ENCODE results near the gene ZNF436.
"Not testable (repeated sequence)": the region's sequence is repeated elsewhere in the genome, so short reads cannot be mapped to it uniquely, and the experiment has no call there.

The ZNF436 gene

GRCh38 chr1:23394181-23394580 is 24.5 kb upstream of the ZNF436 start:
- Histone ChIP-seq H3K27ac (peak overlapping the region in 20 of 21 experiments; percentile 16 to 84 (median 75)), H3K4me3 (no peak overlapping the region)

DNA sequence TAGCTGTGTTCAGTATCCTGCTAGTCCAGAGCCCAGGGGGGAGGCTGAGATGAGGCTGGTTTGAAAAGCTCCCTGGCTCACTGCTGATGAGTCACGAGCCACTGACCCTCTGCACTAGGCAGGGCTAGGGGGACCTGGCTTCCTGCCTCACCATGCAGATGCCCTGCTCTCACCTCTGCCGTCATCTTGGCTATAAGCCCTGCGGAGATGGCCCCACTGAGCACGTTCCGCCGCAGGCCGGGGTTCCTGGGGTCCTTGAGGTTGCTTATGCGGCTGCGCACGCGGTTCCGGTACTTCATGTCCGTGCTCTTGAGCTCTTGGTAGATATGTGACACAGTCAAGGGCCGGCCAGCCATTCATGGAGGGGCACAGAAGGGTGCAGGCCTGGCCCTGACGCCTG is 24.1 kb upstream of the ZNF436 start:
- Histone ChIP-seq H3K4me3 (no peak overlapping the region), H3K27ac (peak overlapping the region in 20 of 21 experiments; percentile 16 to 84 (median 75))

DNA sequence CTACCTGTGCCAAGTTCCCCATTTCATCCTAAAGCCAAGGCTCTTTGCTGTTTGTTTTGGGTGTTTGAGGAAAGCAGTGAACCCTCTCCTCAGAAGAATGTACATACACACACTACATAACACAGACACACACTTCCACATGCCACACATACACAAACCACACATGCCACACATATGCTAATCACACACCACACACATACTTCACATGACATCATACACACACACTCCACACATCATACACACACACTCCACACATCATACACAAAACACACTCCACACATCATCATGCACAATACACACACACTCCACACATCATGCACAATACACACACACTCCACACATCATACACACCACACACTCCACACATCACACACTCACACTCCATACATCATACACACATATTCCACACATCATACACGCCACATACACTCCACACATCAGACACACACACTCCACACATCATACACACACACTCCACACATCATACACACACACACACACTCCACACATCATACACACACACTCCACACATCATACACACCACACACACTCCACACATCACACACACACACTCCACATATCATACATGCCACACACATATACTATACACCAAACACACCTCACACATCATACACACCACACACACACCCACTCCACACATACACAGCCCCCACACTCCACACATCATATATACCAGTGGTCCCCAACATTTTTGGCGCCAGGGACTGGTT is 22.7 kb upstream of the ZNF436 start:
- Histone ChIP-seq H3K4me3 (no peak overlapping the region), H3K27ac (peak overlapping the region in 1 of 21 experiments; percentile 5)

- no peak overlapping the region for H3K4me3 ChIP-seq
- no peak overlapping the region for H3K27ac ChIP-seq
Observed at GRCh38 chr1:23389837-23390321, 20.2 kb upstream of the ZNF436 start.

GRCh38 chr1:23387494-23387893 is 17.9 kb upstream of the ZNF436 start:
- no peak overlapping the region for H3K27ac ChIP-seq
- H3K4me3 ChIP-seq: no peak overlapping the region

- no peak overlapping the region for H3K4me3 ChIP-seq
- peak overlapping the region in 12 of 21 experiments; percentile 1 to 75 (median 44) for H3K27ac ChIP-seq
Observed at GRCh38 chr1:23385119-23385621, 15.5 kb upstream of the ZNF436 start.

- no peak overlapping the region for H3K4me3 ChIP-seq
- peak overlapping the region in 13 of 21 experiments; percentile 1 to 77 (median 51) for H3K27ac ChIP-seq
Observed at GRCh38 chr1:23384312-23385058, 14.8 kb upstream of the ZNF436 start.

GRCh38 chr1:23383577-23384311 is 14.1 kb upstream of the ZNF436 start:
- no peak overlapping the region for H3K4me3 ChIP-seq
- peak overlapping the region in 13 of 21 experiments; percentile 1 to 77 (median 47) for H3K27ac ChIP-seq

GRCh38 chr1:23381233-23381885 is 11.7 kb upstream of the ZNF436 start:
- H3K27ac ChIP-seq: peak overlapping the region in 3 of 21 experiments; percentile 45 to 62 (median 56)

GRCh38 chr1:23380719-23381118 is 11.1 kb upstream of the ZNF436 start:
- Histone ChIP-seq H3K27ac (peak overlapping the region in 8 of 21 experiments; percentile 17 to 62 (median 44)), H3K4me3 (no peak overlapping the region)

More at GRCh38 chr1:23381233-23381885, 11.7 kb upstream of the ZNF436 start:
- no peak overlapping the region for H3K4me3 ChIP-seq

- H3K4me3 ChIP-seq: not testable (repeated sequence)
- H3K27ac ChIP-seq: peak overlapping the region in 8 of 21 experiments; percentile 17 to 56 (median 43)
Observed at GRCh38 chr1:23380236-23380635, 10.6 kb upstream of the ZNF436 start.

DNA sequence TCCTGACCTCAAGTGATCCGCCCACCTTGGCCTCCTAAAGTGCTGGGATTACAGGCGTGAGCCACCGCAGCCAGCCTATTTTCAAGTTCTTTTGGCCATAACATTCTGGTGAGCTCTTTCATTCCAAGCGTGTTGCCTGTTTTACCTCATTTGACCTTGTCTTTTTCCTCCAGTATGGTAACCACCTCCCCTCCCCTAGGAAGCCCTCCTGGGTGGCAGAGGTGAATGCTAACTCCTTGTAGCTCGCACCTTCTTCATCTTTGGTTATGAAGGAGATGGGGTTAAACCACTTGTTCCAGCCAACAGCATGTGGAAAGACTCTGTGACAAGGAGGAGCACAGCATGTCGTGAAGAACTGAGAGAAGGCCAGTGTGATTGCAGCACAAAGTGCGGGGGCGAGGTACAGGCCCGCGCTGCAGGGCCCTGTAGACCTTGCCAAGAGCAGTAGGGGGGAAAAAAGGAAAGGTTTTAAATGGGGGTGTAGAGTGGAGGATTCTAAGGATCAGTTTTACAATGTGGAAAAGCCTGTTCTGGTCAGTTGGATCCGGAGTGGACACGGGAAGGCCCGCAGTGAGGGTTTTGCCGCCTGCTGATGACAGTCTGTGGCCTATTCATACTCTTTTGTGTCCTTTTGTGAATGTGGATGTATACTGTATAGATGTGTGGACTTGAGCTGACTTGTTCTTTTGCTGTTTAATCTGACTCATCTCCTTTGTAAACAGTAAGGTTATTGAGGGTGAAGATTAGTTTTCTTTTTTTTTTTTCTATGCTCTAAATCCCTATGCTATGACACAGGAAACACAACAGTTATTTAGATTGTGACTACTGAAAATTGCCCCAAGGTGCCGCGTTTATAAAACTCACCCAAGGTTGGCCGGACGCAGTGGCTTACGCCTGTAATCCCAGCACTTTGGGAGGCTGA is 7.5 kb upstream of the ZNF436 start:
- Histone ChIP-seq H3K27ac (peak overlapping the region in 20 of 21 experiments; percentile 25 to 85 (median 72)), H3K4me3 (no peak overlapping the region)

DNA sequence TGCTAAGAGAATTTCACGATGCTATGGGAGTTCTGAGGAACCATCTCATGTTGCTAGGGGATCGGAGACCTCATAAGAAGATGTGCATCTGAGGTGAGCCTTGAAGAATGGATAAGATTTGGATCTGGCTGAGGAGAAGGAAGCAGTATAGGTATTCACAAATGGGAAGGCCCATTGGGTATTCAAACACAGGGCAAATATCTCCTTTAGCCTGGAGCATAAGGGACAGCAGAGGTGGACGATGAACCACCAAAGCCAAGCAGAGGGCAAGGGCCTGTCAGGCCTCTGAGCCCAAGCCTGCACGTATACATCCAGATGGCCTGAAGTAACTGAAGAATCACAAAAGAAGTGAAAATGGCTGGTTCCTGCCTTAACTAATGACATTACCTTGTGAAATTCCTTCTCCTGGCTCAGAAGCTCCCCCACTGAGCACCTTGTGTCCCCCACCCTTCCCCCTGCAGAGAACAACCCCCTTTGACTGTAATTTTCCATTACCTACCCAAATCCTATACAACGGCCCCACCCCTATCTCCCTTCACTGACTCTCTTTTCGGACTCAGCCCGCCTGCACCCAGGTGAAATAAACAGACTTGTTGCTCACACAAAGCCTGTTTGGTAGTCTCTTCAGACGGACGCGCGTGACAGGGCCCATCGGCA is 4.6 kb upstream of the ZNF436 start:
- H3K27ac ChIP-seq: peak overlapping the region in 1 of 21 experiments; percentile 6
- not testable (repeated sequence) for H3K4me3 ChIP-seq

DNA sequence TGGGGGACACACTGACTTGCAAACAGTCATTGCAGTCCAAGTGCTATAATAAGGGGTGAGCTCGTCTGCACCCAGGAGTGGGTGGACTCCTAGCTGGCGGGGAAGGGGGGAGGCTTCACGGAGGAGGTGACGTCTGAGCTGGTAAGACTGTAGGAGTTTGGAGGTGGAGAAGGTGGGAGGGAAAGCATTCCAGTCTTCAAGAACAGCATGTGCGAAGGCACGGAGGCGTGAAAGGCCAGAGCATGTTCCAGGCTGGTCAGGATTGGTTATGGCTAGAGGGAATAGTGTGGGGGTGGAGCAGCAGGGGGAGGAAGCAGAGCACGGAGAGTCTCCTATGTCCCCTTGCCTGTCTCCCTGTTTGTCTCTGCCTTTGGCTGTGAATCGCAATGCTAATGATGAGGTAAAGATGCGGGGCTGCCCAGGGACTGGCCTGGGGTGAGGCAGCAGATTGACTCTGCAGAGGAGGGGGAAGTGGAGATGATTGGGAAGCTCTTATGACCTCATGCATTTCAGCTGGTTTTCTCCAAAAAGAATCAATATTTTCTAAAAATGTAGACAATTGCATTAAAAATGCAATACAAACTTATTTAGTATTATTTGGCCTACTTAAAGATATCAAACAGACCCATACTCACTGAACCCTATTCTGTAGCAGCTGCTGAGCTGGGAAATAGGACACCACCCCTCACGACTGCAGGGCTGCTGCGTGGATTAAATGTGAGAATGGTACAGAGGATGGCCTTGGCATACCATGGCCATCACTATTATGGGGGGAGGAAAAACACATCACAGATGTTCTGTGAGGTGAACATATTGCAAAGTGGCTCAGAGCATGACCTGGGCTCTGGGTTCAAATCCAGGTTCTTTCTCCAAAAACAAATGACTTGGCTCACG is 2.6 kb upstream of the ZNF436 start:
- Histone ChIP-seq H3K27ac (peak overlapping the region in 14 of 21 experiments; percentile 3 to 99 (median 96)), H3K4me3 (no peak overlapping the region)

DNA sequence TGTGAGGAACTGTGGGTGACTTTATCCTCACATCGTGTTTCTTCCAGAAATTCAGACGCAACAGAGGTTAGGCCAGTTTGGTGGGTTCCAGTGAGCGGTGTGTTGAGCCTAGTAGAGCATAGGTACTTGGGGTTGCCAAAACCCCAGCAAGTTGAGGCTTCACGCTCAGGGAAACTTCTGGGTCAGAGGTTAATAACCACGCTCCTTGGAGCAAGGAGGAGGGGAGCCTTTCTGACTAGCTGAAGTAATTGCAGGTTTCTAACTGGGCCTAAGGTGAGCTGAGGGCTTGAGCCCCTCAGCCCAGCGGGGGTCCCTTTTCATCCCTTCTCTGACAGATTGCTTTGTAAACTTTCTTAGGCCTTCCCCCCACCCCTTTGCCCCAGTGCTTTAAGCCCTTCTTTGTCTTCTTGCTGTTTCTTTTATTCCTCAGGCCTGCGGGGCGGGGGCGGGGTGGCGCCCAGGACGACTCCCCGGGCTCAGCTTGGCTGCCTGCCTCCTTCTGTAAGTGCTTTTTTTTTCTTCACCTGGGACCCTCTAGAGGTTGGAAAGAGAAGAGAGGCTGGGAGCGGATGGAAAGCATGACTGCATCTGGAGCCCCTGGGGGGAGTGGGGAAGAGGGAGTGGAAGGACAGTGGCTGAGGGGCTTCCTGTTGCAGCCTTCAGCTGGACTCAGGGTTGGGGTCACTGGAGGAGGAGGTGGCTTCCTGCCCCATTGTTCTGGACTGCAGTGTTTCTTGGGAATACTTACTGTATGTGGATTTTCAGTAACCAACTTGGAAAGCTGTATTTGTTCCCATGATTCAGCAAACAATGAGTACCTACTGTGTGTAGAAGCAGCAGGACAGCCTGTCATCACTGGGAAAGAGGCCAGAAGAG is 1.3 kb upstream of the ZNF436 start:
- H3K4me3 ChIP-seq: peak overlapping the region in 2 of 7 experiments; percentile 4
- peak overlapping the region in 20 of 21 experiments; percentile 57 to 99 (median 97) for H3K27ac ChIP-seq

GRCh38 chr1:23370330-23370708 is 683 bp upstream of the ZNF436 start:
- peak overlapping the region in 20 of 21 experiments; percentile 57 to 99 (median 97) for H3K27ac ChIP-seq
- H3K4me3 ChIP-seq: peak overlapping the region in 4 of 7 experiments; percentile 75 to 91 (median 82)
